KMS-11 (cell line): ENCODE measurements around the gene ITPR2.

ENCODE experiments used
- H2AFZ ChIP-seq: fragments of 200-600 bp; sonication (generic); 2 replicates; pipeline ENCODE4 v1.6.1; 2016; ENCODE audit warnings: antibody characterized with exemption, mixed run types, low read depth
- H3K27ac ChIP-seq: fragments of 200-600 bp; sonication (generic); 2 replicates; pipeline ENCODE4 v1.6.1; 2016; ENCODE audit warnings: mild to moderate bottlenecking, mixed run types
- H3K27me3 ChIP-seq: fragments of 200-600 bp; sonication (generic); 2 replicates; pipeline ENCODE4 v1.6.1; 2017; ENCODE audit warnings: mild to moderate bottlenecking, low read depth, mixed run types, moderate library complexity; ENCODE audit not compliant: insufficient read depth
- H3K36me3 ChIP-seq: fragments of 200-600 bp; sonication (generic); 2 replicates; pipeline ENCODE4 v1.6.1; 2017; ENCODE audit warnings: mild to moderate bottlenecking, mixed run types; ENCODE audit not compliant: insufficient read depth
- H3K4me1 ChIP-seq: fragments of 200-600 bp; sonication (generic); 2 replicates; pipeline ENCODE4 v1.6.1; 2016; ENCODE audit warnings: mild to moderate bottlenecking, low read depth, mixed run types; ENCODE audit not compliant: poor library complexity, severe bottlenecking
- H3K4me2 ChIP-seq: fragments of 200-600 bp; sonication (generic); 2 replicates; pipeline ENCODE4 v1.7.0; 2016; ENCODE audit warnings: mild to moderate bottlenecking, mixed run types
- H3K4me3 ChIP-seq: fragments of 200-600 bp; sonication (generic); IDR thresholded peaks from 2 replicates; pipeline ENCODE4 v1.6.1; 2017; ENCODE audit warnings: low read depth, low read length, mixed read lengths; ENCODE audit not compliant: insufficient read depth
- H3K79me2 ChIP-seq: fragments of 200-600 bp; sonication (generic); 2 replicates; pipeline ENCODE4 v1.6.1; 2016; ENCODE audit warnings: low read depth, mixed run types; ENCODE audit not compliant: insufficient read depth
- H3K9ac ChIP-seq: fragments of 200-600 bp; sonication (generic); 2 replicates; pipeline ENCODE4 v1.6.1; 2016; ENCODE audit warnings: mild to moderate bottlenecking, mixed run types
- H4K20me1 ChIP-seq: fragments of 200-600 bp; sonication (generic); 2 replicates; pipeline ENCODE4 v1.6.1; 2016; ENCODE audit warnings: mild to moderate bottlenecking, mixed run types; ENCODE audit not compliant: insufficient read depth
- CTCF ChIP-seq: fragments of 200-600 bp; sonication (generic); conservative IDR thresholded peaks from 2 replicates; pipeline ENCODE4 v1.6.1; 2017; ENCODE audit warnings: low read depth, mild to moderate bottlenecking, antibody characterized with exemption, low read length, moderate library complexity, mixed read lengths

ITPR2 gene

GRCh38 chr12:26293612-26294011, 539.4 kb downstream of the ITPR2 start:
- TF ChIP-seq CTCF, result no peak

GRCh38 chr12:26292596-26292995, 540.4 kb downstream of the ITPR2 start:
- Histone ChIP-seq H3K4me2 (no peak overlapping the region), H3K4me3 (no peak overlapping the region), H3K27ac (no peak overlapping the region), H3K9ac (no peak overlapping the region), H3K27me3 (no peaks in the 10 kb centered on the region), H4K20me1 (no peaks in the 10 kb centered on the region), H3K4me1 (peaks cover 60% of the 10 kb centered on the region), H3K36me3 (no peaks in the 10 kb centered on the region), H3K79me2 (no peaks in the 10 kb centered on the region), H2AFZ (no peak overlapping the region)
- TF ChIP-seq CTCF, result no peak

More at GRCh38 chr12:26293612-26294011, 539.4 kb downstream of the ITPR2 start:
- Histone ChIP-seq H3K4me1 (peaks cover 60% of the 10 kb centered on the region), H3K27ac (no peak overlapping the region), H4K20me1 (no peaks in the 10 kb centered on the region), H2AFZ (no peak overlapping the region), H3K4me3 (no peak overlapping the region), H3K27me3 (no peaks in the 10 kb centered on the region), H3K36me3 (no peaks in the 10 kb centered on the region), H3K79me2 (no peaks in the 10 kb centered on the region), H3K4me2 (no peak overlapping the region), H3K9ac (no peak overlapping the region)

- no peaks in the 10 kb centered on the region for H3K36me3 ChIP-seq
- H3K9ac ChIP-seq, result no peak overlapping the region
- H3K79me2 ChIP-seq, result no peaks in the 10 kb centered on the region
- H3K4me3 ChIP-seq, result no peak overlapping the region
- H3K4me2 ChIP-seq, result no peak overlapping the region
- H3K4me1 ChIP-seq, result peaks cover 42% of the 10 kb centered on the region
- no peaks in the 10 kb centered on the region for H3K27me3 ChIP-seq
- H4K20me1 ChIP-seq, result no peaks in the 10 kb centered on the region
- TF ChIP-seq CTCF, result no peak
- H3K27ac ChIP-seq, result no peak overlapping the region
- no peak overlapping the region for H2AFZ ChIP-seq
Observed at GRCh38 chr12:26290565-26290964, 542.4 kb downstream of the ITPR2 start.

- no peak for TF ChIP-seq CTCF
- H2AFZ ChIP-seq, result no peak overlapping the region; the same call in 1 of the 2 replicates
- no peaks in the 10 kb centered on the region for H3K27me3 ChIP-seq
- H3K4me1 ChIP-seq, result peaks cover 52% of the 10 kb centered on the region
- H3K4me3 ChIP-seq, result no peak overlapping the region
- H4K20me1 ChIP-seq, result no peaks in the 10 kb centered on the region
- H3K79me2 ChIP-seq, result no peaks in the 10 kb centered on the region
- H3K9ac ChIP-seq, result no peak overlapping the region
- peak overlapping the region; percentile 33; the same call in 1 of the 2 replicates for H3K4me2 ChIP-seq
- H3K27ac ChIP-seq, result no peak overlapping the region
- H3K36me3 ChIP-seq, result no peaks in the 10 kb centered on the region
Observed at GRCh38 chr12:26287671-26288381, 545.2 kb downstream of the ITPR2 start.
